HG02642 (cell line): ENCODE results near the gene TAF10.
A peak's percentile ranks its signal among the peaks of the same experiment; 100 is the strongest.

Experiments used
- ATAC-seq: cut with Tn5 transposase; IDR thresholded peaks from one replicate; pipeline ENCODE4 v1.9.1; 2021; ENCODE audit warnings: mild to moderate bottlenecking; ENCODE audit not compliant: unreplicated experiment, poor library complexity

Gene TAF10

GRCh38 chr11:6640985-6641701, 29.1 kb upstream of the TAF10 start:
- ATAC-seq = no peak

GRCh38 chr11:6640036-6640984, 28.3 kb upstream of the TAF10 start:
- ATAC-seq = no peak

DNA sequence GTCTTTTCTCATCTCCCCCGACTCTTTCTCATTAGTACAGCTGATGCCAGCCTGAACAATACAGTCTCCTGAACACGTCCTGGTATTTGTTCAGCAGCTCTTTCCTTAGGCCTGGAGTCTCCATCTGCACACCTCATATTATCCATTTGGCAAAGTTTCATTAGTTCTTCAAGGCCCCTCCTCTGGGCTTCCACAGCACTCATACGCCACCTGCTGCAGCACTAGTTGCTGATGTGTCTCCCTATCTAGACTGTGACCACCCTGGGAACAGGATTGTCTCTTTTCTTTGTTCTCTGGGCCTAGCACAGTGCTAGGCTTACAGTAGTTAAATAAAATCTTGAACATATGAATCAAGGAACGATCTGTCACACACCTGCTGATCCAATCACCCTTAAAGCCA, 26.4 kb upstream of the TAF10 start:
- ATAC-seq = no peak

GRCh38 chr11:6637871-6638270, 25.9 kb upstream of the TAF10 start:
- ATAC-seq = no peak

GRCh38 chr11:6636480-6636879, 24.5 kb upstream of the TAF10 start:
- ATAC-seq = no peak

- ATAC-seq = no peak
Observed at GRCh38 chr11:6635082-6635932, 23.3 kb upstream of the TAF10 start.

DNA sequence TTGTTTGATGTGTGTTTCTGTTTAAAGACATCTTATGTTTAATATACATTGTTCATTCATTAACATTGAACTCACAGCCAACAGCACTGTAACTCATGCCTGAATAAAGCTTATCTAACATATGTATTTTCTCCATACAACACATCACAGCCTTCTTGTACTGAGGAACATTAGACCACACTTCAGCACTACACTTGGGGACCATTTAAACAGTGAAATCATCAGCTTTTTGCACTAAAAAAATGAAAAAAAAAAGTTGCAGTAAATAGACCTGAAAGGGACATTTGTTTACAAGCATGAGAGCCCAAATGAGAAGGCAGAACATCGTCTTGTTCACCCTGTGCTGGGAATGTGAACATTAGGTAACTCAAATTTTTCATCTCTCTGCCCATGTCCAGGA, 22.5 kb upstream of the TAF10 start:
- ATAC-seq = no peak

GRCh38 chr11:6633422-6634408, 21.7 kb upstream of the TAF10 start:
- no peak for ATAC-seq

DNA sequence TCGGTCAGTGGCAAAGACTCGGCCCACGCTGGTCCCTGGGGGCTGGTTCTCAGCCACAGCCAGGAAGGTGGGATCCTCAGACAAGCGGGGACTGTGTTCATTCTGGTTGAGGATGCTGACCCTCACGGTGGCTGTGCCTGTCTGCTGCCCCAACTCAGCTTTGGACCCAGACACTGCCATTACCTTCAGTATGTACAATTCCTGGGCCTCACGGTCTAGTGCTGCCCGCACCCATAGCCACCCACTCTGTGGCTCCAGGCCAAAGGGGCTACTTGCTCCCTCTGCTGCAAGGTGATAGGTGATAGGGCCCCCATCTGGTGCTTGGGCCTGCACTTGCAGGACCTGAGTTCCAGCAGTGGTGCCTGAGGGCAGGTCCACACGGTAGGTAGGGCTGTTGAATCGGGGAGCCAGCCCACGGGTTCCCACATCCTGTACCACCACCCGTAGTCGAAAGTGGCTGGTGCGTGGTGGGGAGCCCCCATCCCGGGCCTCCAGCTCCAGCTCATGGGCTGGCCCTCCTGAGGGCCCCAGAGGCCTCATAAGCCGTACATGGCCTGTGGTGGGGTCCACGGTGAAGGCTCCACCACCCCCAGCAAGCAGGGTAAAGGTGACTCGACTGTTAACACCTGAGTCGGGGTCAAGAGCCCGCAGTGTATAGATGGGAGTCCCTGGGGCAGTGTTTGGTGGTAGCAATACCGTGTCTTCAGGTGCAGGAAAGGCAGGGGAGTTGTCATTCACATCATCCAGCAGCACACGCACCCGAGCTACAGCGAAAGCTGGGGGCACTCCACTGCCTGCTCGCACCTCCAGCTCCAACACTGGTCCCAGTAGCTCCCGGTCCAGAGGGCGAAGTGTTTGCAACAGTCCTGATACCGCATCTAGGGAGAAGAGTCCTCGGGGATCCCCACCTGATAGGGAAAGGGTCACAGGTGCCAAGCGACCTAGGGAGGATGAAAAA, 20.4 kb upstream of the TAF10 start:
- no peak for ATAC-seq

GRCh38 chr11:6631361-6631890, 19.4 kb upstream of the TAF10 start:
- no peak for ATAC-seq

DNA sequence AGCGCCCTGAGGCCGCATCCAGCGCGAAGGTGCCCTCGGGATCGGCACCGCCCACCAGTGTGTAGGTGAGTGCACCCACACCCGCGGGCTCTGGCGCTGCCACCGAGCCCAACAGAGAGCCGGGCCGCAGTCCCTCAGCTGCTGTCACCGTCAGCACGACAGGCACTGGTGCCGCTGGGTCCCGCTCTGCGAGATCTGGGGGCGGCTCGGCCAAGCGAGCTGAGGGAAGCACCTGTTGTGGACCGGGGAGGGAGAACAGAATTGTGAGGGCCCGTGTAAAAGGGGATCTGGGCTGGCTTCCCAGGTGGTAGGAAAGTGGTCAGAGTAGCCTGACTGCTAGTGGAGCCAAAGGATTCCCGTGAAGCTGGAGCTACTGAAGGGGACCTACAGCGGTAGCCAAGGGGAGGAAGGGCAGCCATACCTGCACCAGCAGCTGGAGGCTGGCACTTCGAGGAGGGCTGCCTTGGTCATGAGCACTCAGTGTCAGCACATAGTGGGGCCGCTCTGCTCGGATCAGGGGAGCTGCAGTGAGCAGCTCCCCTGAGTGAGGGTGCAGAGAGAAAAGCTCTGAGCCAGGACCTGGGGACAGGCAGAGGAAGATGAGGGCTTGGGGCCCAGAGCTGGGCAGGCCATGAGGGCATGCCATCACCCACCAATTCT, 18.7 kb upstream of the TAF10 start:
- ATAC-seq = no peak

DNA sequence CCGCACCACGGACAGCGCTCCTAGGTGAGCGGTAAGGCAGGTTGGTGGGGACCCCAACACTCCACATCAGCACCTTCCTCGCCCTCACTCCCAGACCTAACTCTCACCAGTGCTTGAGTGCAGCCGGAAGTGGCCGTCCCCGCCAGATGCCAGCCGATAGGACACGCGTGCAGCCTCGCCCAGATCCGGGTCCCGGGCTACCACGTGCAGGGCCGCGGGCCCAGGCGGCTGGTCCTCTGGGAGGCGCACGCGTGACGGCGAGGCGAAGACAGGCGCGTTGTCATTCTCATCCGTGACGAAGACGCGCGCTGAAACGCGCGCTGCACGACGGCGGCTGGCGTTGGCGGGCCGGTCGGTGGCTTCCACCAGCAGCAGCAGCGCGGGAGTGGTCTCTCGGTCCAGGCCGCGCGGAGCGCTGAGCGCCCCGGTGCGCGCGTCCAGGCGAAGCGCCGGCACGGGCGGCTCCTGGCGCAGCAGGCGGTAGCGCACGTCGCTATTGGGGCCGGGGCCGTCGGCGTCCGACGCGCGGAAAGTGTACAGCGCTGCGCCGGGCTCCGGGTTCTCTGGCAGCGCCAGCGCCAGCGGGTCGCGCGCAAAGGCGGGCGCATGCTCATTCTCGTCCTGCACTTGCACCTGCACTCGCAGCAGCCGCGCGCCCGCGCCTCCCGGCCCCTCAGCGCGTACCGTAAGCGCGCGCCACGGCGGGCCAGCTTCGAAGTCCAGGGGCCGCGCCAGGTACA, 18.0 kb upstream of the TAF10 start:
- ATAC-seq = no peak

DNA sequence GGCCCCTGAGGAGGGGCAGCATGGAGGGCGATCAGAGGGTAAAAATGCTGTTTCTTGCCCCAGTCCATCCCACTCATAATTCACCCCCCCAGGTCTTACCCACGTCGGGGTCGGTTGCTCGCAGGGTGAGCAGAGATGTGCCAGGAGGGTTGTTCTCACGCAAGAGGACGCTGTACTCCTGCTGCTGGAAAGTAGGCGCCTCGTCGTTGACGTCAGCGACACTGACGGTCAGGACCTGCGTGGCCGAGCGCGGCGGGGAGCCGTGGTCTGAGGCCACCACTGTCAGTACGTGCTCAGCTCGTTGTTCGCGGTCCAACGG, 17.5 kb upstream of the TAF10 start:
- ATAC-seq = no peak

- ATAC-seq = no peak
Observed at GRCh38 chr11:6628526-6628925, 16.5 kb upstream of the TAF10 start.

DNA sequence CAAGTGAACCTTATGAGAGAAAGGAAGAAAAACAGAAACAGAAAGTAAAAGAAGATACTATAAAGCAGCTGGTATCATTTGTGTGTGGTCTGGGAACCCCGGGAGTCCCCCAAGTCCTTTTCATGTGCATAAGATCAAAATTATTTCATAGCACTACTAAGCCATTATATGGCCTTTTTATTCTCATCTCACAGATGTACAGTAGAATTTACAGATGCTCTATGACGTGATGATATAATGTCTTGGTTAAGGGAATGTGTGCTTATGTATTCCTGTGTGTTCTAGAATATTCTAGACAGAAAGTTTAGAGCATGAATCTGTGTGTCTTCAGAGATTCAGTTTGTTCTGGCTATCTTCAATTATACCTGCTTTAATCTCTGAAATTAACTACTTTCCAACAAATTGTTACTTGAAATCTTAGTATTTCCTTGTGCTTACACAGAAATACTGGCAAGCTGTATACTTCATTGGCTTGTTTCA, 15.8 kb upstream of the TAF10 start:
- ATAC-seq = peak; percentile 56

GRCh38 chr11:6626971-6627761, 15.2 kb upstream of the TAF10 start:
- peak; percentile 9 for ATAC-seq
